Activated naive CD8-positive, alpha-beta T cell treated with anti-CD3 and anti-CD28 coated beads, Interleukin-2, amount 50 U/mL, for 24 hours (primary cell): ENCODE measurements around the gene ACO2.
"Not testable (repeated sequence)": the region's sequence is repeated elsewhere in the genome, so short reads cannot be mapped to it uniquely, and the experiment has no call there.

Experiments used
- ATAC-seq: fragments of 150-1000 bp; cut with Tn5 transposase; one replicate; pipeline ENCODE4 v1.10.0; 2021
- DNase-seq: peaks from one replicate; pipeline ENCODE4 v3.0.0; 2021
- H3K27ac Mint-ChIP-seq: one replicate; pipeline ENCODE4 v1.8.0; 2021; ENCODE audit warnings: mild to moderate bottlenecking, mixed read lengths
- H3K27me3 Mint-ChIP-seq: one replicate; pipeline ENCODE4 v1.8.0; 2021; ENCODE audit warnings: mixed read lengths
- H3K36me3 Mint-ChIP-seq: one replicate; pipeline ENCODE4 v1.8.0; 2021; ENCODE audit warnings: low read depth, mixed read lengths
- H3K4me1 Mint-ChIP-seq: one replicate; pipeline ENCODE4 v1.8.0; 2021; ENCODE audit warnings: mixed read lengths
- H3K4me3 Mint-ChIP-seq: one replicate; pipeline ENCODE4 v1.8.0; 2021; ENCODE audit warnings: mild to moderate bottlenecking, moderate library complexity, mixed read lengths
- H3K9me3 Mint-ChIP-seq: one replicate; pipeline ENCODE4 v1.8.0; 2021; ENCODE audit warnings: mixed read lengths

The ACO2 gene

GRCh38 chr22:41445129-41446056, 23.5 kb upstream of the ACO2 start:
- H3K4me1 Mint-ChIP-seq: peaks cover 36% of the 10 kb centered on the region
- no peaks in the 10 kb centered on the region for H3K9me3 Mint-ChIP-seq
- peaks cover 25% of the 10 kb centered on the region for H3K36me3 Mint-ChIP-seq
- peak overlapping the region; percentile 96 for H3K27ac Mint-ChIP-seq
- DNase-seq (peak; percentile 27), ATAC-seq (no peak)
- peak overlapping the region; percentile 96 for H3K4me3 Mint-ChIP-seq
- no peaks in the 10 kb centered on the region for H3K27me3 Mint-ChIP-seq

GRCh38 chr22:41446057-41446501, 22.8 kb upstream of the ACO2 start:
- H3K4me3 Mint-ChIP-seq: peak overlapping the region; percentile 96
- H3K27ac Mint-ChIP-seq: peak overlapping the region; percentile 96
- peaks cover 35% of the 10 kb centered on the region for H3K4me1 Mint-ChIP-seq
- peaks cover 25% of the 10 kb centered on the region for H3K36me3 Mint-ChIP-seq
- H3K27me3 Mint-ChIP-seq: no peaks in the 10 kb centered on the region
- DNase-seq (no peak), ATAC-seq (no peak)
- no peaks in the 10 kb centered on the region for H3K9me3 Mint-ChIP-seq

GRCh38 chr22:41446639-41447434, 22.1 kb upstream of the ACO2 start, which contains the start of gene TOB2:
TSS of gene TOB2 (minus strand) at chr22:41446801. CDS start at chr22:41437345, 9,456 bp downstream.
- H3K4me3 Mint-ChIP-seq: peak within 1 kb of the TSS; percentile 96
- H3K9me3 Mint-ChIP-seq: no peaks in the 10 kb centered on the region
- no peaks in the 10 kb centered on the region for H3K27me3 Mint-ChIP-seq
- peaks cover 25% of the 10 kb centered on the region for H3K36me3 Mint-ChIP-seq
- ATAC-seq (peak; percentile 56), DNase-seq (peak; percentile 95)
- peaks cover 35% of the 10 kb centered on the region for H3K4me1 Mint-ChIP-seq
- H3K27ac Mint-ChIP-seq: peak within 1 kb of the TSS; percentile 96

GRCh38 chr22:41447435-41448188, 21.3 kb upstream of the ACO2 start:
- H3K27me3 Mint-ChIP-seq: no peaks in the 10 kb centered on the region
- H3K9me3 Mint-ChIP-seq: no peaks in the 10 kb centered on the region
- peaks cover 22% of the 10 kb centered on the region for H3K36me3 Mint-ChIP-seq
- DNase-seq (peak; percentile 67), ATAC-seq (peak; percentile 2)
- H3K4me3 Mint-ChIP-seq: peak overlapping the region; percentile 96
- H3K4me1 Mint-ChIP-seq: peaks cover 30% of the 10 kb centered on the region
- H3K27ac Mint-ChIP-seq: peak overlapping the region; percentile 96

- no peaks in the 10 kb centered on the region for H3K27me3 Mint-ChIP-seq
- H3K4me1 Mint-ChIP-seq: peaks cover 23% of the 10 kb centered on the region
- ATAC-seq (peak; percentile 80), DNase-seq (peak; percentile 90)
- H3K36me3 Mint-ChIP-seq: peaks cover 18% of the 10 kb centered on the region
- peak overlapping the region; percentile 96 for H3K4me3 Mint-ChIP-seq
- peak overlapping the region; percentile 96 for H3K27ac Mint-ChIP-seq
- H3K9me3 Mint-ChIP-seq: no peaks in the 10 kb centered on the region
Measured at GRCh38 chr22:41448189-41448808, 20.6 kb upstream of the ACO2 start.

DNA sequence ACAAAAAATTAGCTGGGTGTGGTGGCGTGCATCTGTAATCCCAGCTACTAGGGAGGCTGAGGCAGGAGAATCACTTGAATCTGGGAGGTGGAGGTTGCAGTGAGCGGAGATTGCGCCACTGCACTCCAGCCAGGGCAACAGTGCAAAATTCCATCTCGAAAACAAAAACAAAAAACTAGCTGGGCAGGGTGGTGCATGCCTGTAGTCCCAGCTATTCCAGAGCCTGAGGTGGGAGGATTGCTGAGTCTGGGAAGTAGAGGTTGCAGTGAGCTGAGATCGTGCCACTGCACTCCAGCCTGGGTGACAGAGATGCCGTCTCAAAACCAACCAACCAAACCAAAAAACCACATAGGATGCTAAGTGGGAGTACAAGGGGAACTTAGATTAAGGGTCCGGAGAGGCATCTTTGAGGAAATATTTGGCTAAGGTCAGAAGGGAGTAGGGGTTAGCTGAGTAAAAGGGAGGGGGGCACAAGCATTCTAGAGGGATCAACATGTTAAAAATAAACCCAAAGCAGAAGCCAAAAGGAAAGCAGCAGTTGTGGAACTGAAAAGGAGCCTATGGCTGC, 10.7 kb upstream of the ACO2 start:
- peaks cover 6% of the 10 kb centered on the region for H3K4me1 Mint-ChIP-seq
- H3K4me3 Mint-ChIP-seq: no peak overlapping the region
- H3K36me3 Mint-ChIP-seq: peaks cover 32% of the 10 kb centered on the region
- ATAC-seq (no peak), DNase-seq (no peak)
- peak overlapping the region; percentile 64 for H3K27ac Mint-ChIP-seq
- no peaks in the 10 kb centered on the region for H3K27me3 Mint-ChIP-seq
- no peaks in the 10 kb centered on the region for H3K9me3 Mint-ChIP-seq

DNA sequence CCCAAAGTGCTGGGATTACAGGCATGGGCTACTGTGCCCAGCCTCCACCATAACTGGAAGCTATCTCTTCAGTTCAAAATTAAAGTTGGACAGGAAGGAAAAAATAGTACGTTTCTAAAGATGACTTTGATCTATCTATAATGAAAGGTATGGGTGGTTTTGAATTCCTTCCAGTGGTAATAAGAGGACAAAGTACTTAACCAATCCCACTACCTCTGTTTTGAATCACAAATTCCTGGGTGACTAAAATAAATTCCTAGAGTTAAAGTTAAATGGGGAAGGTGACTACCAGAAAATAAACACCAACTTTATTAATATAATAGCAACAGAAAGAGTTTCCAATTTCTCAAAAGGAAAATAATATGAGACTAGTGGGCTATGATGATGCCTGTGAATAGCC, 9.5 kb upstream of the ACO2 start:
- H3K4me3 Mint-ChIP-seq: no peak overlapping the region
- H3K36me3 Mint-ChIP-seq: peaks cover 40% of the 10 kb centered on the region
- ATAC-seq (no peak), DNase-seq (no peak)
- H3K27me3 Mint-ChIP-seq: no peaks in the 10 kb centered on the region
- H3K27ac Mint-ChIP-seq: no peak overlapping the region
- H3K9me3 Mint-ChIP-seq: no peaks in the 10 kb centered on the region
- peaks cover 8% of the 10 kb centered on the region for H3K4me1 Mint-ChIP-seq

- H3K4me1 Mint-ChIP-seq: peaks cover 12% of the 10 kb centered on the region
- peaks cover 46% of the 10 kb centered on the region for H3K36me3 Mint-ChIP-seq
- not testable (repeated sequence) for DNase-seq, H3K27ac Mint-ChIP-seq, H3K27me3 Mint-ChIP-seq, ATAC-seq, H3K4me3 Mint-ChIP-seq, H3K9me3 Mint-ChIP-seq
Measured at GRCh38 chr22:41460071-41460470, 8.8 kb upstream of the ACO2 start.

GRCh38 chr22:41461901-41462300, 7.0 kb upstream of the ACO2 start:
- Mint-ChIP-seq H3K27ac (no peak overlapping the region), H3K27me3 (no peaks in the 10 kb centered on the region), H3K4me3 (no peak overlapping the region), H3K36me3 (peaks cover 57% of the 10 kb centered on the region), H3K9me3 (no peaks in the 10 kb centered on the region), H3K4me1 (peaks cover 22% of the 10 kb centered on the region)
- ATAC-seq (no peak), DNase-seq (no peak)

DNA sequence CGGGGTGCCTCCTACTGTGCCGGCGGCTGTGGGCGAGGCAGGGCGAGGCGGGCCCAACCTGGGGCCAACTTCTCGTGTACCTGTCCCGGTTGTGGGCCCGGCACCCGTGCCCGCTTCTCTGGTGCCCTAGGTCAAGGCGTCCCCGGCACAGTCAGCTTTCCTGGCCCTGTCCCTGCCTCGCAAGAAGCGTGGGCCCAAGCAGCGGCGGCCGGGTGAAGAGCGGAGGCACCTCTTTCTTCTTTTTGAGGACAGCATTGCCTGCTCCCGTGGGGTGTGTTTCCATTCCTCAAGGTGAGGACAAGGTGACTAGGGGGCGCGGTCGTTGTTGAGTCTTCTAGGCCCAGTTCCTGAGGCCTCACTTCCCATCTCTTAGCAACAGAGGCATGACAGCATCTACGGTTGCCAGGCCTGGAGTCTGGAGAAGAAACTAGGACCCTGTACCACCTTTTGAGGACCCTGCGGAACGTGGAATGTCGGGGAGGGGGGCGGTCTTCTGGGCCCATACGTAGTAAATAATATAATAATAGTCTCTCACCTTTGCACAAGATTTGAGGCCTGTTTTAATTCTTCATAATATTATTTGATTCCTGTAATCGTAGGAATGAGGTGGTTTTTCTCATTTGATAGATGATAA, 418 bp downstream of the ACO2 start:
- peak; percentile 48 for DNase-seq
- Mint-ChIP-seq H3K9me3 (no peaks in the 10 kb centered on the region), H3K4me3 (peak overlapping the region; percentile 86), H3K27me3 (no peaks in the 10 kb centered on the region), H3K27ac (peak overlapping the region; percentile 100), H3K36me3 (peaks cover 42% of the 10 kb centered on the region), H3K4me1 (peaks cover 59% of the 10 kb centered on the region)
- peak; percentile 18 for ATAC-seq

DNA sequence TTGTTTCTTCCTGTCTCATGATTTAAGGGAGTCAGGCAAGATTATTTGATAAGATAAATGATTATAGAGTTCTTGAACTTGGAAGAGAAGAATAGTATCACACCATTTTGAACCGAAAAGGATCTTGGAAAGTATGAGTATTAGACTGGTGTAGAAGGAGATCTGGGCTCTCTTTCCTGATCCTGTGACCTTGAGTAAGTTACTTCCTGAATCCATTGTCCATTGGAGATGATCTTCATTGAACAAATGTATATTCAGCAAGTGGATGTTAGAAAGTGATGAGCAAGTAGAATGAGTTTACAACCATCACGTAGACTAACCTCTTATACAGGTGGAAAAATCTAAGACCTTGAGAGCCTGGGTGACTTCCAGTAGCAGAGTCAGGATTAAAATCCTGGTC, 2.0 kb downstream of the ACO2 start:
- peaks cover 54% of the 10 kb centered on the region for H3K4me1 Mint-ChIP-seq
- H3K9me3 Mint-ChIP-seq: no peaks in the 10 kb centered on the region
- peak overlapping the region; percentile 86 for H3K4me3 Mint-ChIP-seq
- no peak for DNase-seq
- ATAC-seq: no peak
- H3K27me3 Mint-ChIP-seq: no peaks in the 10 kb centered on the region
- H3K27ac Mint-ChIP-seq: peak overlapping the region; percentile 71
- peaks cover 34% of the 10 kb centered on the region for H3K36me3 Mint-ChIP-seq

- no peaks in the 10 kb centered on the region for H3K27me3 Mint-ChIP-seq
- H3K9me3 Mint-ChIP-seq: no peaks in the 10 kb centered on the region
- DNase-seq (no peak), ATAC-seq (no peak)
- H3K27ac Mint-ChIP-seq: peak overlapping the region; percentile 71
- peaks cover 27% of the 10 kb centered on the region for H3K36me3 Mint-ChIP-seq
- H3K4me1 Mint-ChIP-seq: peaks cover 52% of the 10 kb centered on the region
- H3K4me3 Mint-ChIP-seq: no peak overlapping the region
Measured at GRCh38 chr22:41471568-41471967, 2.7 kb downstream of the ACO2 start.

DNA sequence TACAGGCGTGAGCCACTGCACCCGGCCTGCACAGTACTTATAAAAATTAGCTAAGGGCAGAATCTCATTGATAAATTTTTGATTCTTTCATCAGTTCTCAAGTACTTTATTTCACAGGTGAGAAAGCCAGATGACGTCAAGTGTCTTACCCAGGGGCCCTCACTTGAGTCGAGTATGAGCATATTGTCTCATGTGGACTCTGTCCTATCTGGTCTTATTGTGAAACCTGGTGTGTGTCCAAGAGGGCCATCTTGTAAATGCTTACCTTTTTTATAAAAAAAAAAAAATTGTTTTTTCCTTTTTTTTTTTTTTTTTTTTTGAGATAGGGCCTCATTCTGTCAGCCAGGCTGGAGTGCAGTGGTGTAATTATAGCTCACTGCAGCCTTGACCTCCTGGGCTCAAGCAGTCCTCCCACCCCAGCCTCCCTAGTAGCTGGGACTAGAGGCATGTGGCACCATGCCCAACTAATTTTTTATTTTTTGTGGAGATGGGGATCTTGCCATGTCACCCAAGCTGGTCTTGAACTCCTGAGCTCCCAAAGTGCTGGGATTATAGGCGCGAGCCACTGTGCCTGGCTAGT, 6.0 kb downstream of the ACO2 start:
- DNase-seq (no peak), ATAC-seq (no peak)
- Mint-ChIP-seq H3K9me3 (no peaks in the 10 kb centered on the region), H3K27me3 (no peaks in the 10 kb centered on the region), H3K27ac (no peak overlapping the region), H3K4me3 (no peak overlapping the region), H3K4me1 (peaks cover 51% of the 10 kb centered on the region), H3K36me3 (peaks cover 8% of the 10 kb centered on the region)
